AG04450 (cell line): ENCODE results near the gene PPIE. TPM values are rescaled to one million over a fixed set of nuclear protein-coding genes. Genes with fewer than 3 reads are reported as not detected.
"Not testable (repeated sequence)": the region's sequence is repeated elsewhere in the genome, so short reads cannot be mapped to it uniquely, and the experiment has no call there.

Experiments used
- CTCF ChIA-PET: fragments of 300-600, 350-600 bp; formaldehyde crosslinking; extraction: SDS; loops from one replicate; lab custom pipeline; 2022; ENCODE audit warnings: antibody characterized with exemption, inconsistent platforms; lab: Charles Lee
- POLR2A ChIA-PET: fragments of 350-600 bp; formaldehyde crosslinking; extraction: SDS; loops from one replicate; lab custom pipeline; 2021; ENCODE audit warnings: antibody characterized with exemption, inconsistent platforms; lab: Yijun Ruan, JAX
- DNase-seq: peaks from one replicate; pipeline ENCODE4 v3.0.0-alpha.2; 2011; ENCODE audit warnings: low read depth, low spot score
- H3K27ac ChIP-seq: one replicate; pipeline ENCODE4 v1.5.1; 2012; ENCODE audit warnings: low read depth, low read length, control low read depth
- H3K27me3 ChIP-seq: one replicate; pipeline ENCODE4 v1.6.0; 2012; ENCODE audit warnings: low read length; ENCODE audit not compliant: control insufficient read depth, insufficient read depth
- H3K4me3 ChIP-seq: 2 replicates; pipeline ENCODE4 v1.5.1; 2011; ENCODE audit warnings: mild to moderate bottlenecking, low read depth, low read length, control low read depth
- H3K9me3 ChIP-seq: 2 replicates; pipeline ENCODE4 v1.5.1; 2012; ENCODE audit warnings: low read length; ENCODE audit not compliant: control insufficient read depth, insufficient read depth
- polyA plus RNA-seq: library from polyadenylated mRNA; depleted of rRNA; stranded (reverse); fragments of >200 nt; gene quantifications from 2 replicates; pipeline ENCODE4 v1.2.3, GENCODE V29; 2011
- TF ChIP-seq, protein P1 (sequence below): IDR thresholded peaks from 2 replicates; pipeline ENCODE4 v1.5.1; 2011; ENCODE audit warnings: low read depth, low read length, control low read depth, inconsistent platforms

The PPIE gene
- polyA plus RNA-seq, 1 experiment, result 72.5 TPM

DNA sequence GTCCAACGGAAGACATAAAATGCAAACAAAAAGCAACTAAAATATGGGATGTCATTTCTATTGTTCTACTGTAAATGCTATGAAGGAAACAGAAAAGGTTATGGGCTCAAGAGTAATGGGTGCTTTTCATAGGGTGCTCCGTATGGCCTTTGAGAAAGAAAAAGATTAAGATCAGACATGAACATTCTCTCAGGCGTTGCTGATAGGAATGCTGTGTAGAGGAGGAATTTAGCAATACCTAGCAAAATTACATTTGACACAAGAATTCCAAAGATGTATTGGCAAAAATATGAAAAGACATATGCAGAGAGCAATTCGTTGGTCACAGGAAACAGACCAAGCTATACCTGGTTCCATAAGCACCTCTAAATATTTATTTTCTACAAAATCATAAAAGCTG is 38.2 kb downstream of the PPIE start:
- peaks cover 16% of the 10 kb centered on the region for H3K27me3 ChIP-seq
- POLR2A ChIA-PET, result no interaction called here
- no peaks in the 10 kb centered on the region for H3K9me3 ChIP-seq
- DNase-seq, result no peak
- H3K27ac ChIP-seq, result no peak overlapping the region
- TF ChIP-seq, protein P1, sequence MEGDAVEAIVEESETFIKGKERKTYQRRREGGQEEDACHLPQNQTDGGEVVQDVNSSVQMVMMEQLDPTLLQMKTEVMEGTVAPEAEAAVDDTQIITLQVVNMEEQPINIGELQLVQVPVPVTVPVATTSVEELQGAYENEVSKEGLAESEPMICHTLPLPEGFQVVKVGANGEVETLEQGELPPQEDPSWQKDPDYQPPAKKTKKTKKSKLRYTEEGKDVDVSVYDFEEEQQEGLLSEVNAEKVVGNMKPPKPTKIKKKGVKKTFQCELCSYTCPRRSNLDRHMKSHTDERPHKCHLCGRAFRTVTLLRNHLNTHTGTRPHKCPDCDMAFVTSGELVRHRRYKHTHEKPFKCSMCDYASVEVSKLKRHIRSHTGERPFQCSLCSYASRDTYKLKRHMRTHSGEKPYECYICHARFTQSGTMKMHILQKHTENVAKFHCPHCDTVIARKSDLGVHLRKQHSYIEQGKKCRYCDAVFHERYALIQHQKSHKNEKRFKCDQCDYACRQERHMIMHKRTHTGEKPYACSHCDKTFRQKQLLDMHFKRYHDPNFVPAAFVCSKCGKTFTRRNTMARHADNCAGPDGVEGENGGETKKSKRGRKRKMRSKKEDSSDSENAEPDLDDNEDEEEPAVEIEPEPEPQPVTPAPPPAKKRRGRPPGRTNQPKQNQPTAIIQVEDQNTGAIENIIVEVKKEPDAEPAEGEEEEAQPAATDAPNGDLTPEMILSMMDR, result no peak
- CTCF ChIA-PET, result no interaction called here
- H3K4me3 ChIP-seq, result no peak overlapping the region

DNA sequence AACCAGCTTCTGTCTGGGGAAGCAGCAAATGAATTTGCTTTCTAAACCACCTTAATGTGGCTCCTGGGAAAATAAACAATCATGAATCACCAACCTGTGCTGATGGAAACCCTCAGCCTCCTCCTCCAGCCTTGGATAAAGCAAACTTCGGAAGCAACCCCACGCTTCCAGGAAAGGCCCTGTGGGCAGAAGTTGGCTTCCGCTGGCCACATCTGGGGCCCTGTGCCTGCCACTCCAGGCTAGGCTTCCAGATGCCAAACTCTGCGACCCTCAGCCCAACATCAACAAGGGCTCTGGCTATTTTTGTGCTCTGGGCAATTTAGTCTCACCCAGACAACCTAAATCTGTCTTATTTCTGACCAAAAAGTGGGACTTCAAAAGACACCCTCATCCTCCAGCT is 38.6 kb downstream of the PPIE start:
- Histone ChIP-seq H3K27ac (no peak overlapping the region), H3K9me3 (no peaks in the 10 kb centered on the region), H3K27me3 (peaks cover 19% of the 10 kb centered on the region), H3K4me3 (no peak overlapping the region)
- ChIA-PET POLR2A (no interaction called here), CTCF (no interaction called here)
- TF ChIP-seq, protein P1, result no peak
- DNase-seq, result no peak

DNA sequence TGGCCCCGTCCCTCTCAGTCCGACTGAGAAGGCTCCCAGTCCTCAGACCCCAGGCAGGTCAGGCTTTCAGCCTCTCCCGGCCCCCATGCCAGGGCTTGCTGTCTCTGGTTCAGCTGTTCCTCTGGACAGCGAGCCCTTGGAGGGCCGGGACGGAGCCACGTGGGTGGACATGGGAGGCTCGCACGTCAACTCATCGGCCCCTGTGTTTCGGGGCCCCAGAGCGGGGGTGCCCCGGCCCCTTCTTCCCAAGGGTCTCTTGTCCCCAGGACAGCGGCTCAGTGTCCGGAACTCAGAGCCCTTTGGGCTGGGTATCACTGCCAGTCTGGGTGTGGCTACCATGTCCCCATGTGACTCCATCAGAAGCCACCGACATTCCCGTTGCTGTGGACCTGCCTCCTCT is 39.2 kb downstream of the PPIE start:
- H3K27me3 ChIP-seq, result peaks cover 19% of the 10 kb centered on the region
- CTCF ChIA-PET, DNase-seq, H3K4me3 ChIP-seq, POLR2A ChIA-PET, H3K9me3 ChIP-seq, H3K27ac ChIP-seq: not testable (repeated sequence)

DNA sequence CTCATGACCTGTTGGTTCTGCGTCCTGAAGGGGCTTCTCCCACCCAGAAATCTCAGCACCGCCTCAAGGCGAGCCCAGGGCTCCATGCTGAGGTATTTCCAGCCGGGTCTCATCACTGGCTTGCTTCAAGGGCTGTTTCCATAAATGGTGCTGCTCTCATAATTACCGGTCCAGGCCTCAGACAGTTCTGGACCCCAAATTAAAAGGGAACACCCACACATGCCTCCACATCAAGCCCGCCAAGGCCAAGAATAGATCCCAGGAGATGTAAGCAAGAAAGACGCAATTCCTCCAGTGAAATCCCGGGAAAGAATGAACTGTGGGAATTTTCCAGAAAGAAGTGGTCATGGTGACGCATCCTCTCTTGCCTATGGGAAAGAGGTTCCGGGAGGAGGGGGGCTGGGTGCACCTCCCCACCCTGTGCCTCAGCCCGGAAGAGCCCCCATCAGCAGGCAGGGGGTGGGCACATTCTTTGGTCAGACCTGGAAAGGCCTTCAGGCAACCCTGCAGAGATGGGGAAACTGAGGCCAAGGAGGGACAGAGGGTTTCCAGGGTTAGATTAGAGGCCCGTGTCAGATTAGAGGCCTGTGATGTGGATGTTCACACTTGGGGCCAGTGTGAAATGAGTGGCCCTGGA is 39.9 kb downstream of the PPIE start:
- H3K9me3 ChIP-seq, DNase-seq, POLR2A ChIA-PET, H3K27ac ChIP-seq, CTCF ChIA-PET, H3K4me3 ChIP-seq: not testable (repeated sequence)
- H3K27me3 ChIP-seq, result peaks cover 24% of the 10 kb centered on the region

DNA sequence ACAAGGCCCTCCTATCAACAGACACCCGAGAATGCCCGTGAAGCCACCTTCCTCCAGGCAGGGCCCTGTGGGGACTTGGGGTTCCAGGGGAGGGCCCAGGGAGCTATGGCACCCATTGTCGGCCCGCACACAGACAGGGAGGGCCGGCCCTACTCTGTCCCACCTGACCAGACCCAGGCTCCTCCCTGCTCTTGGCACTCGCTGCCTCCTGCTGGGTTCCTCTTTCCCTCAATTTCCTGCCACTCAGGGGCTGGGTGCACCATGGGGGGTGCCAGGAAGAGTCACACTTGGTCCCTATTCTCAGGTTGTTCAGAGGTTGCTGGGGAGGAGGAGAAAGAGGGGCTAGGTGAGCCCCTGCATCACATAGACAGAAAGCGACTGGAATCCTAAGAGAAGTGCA is 40.5 kb downstream of the PPIE start:
- TF ChIP-seq, protein P1, result no peak
- H3K4me3 ChIP-seq, result no peak overlapping the region
- no peak for DNase-seq
- ChIA-PET CTCF (no interaction called here), POLR2A (no interaction called here)
- peaks cover 27% of the 10 kb centered on the region for H3K27me3 ChIP-seq
- H3K27ac ChIP-seq, result no peak overlapping the region
- no peaks in the 10 kb centered on the region for H3K9me3 ChIP-seq

DNA sequence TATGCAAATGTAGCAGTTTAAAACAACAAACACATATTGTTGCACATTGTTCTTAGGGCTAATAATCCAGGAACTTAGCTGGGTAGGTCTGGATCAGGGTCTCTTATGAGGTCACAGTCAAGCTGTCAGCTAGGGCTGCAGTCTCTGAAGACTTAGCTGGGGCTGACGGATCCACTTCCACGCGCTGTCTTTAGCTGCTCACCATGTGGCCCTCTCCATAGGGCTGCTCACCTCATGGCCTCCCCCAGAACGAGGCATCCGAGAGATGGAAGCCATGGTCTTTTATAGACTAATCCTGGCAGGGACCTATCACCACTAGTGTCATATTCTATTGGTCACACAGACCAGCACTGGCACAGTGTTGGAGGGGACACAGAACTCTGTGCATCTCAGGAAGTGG is 41.1 kb downstream of the PPIE start:
- Histone ChIP-seq H3K27me3 (peaks cover 27% of the 10 kb centered on the region), H3K27ac (no peak overlapping the region), H3K9me3 (no peaks in the 10 kb centered on the region), H3K4me3 (no peak overlapping the region)
- no peak for DNase-seq
- POLR2A ChIA-PET, result no interaction called here
- CTCF ChIA-PET, result no interaction called here
- TF ChIP-seq, protein P1, result no peak
